BE2C (cell line): ENCODE data around the gene C1orf50.

Experiments
- DNase-seq: peaks from one replicate; pipeline ENCODE4 v3.0.0-alpha.2; 2020
- H3K27me3 ChIP-seq: fragments of 250-450 bp; sonication (Bioruptor Pico); 2 replicates; pipeline ENCODE4 v1.5.1; 2020; ENCODE audit warnings: mild to moderate bottlenecking
- H3K36me3 ChIP-seq: fragments of 250-450 bp; sonication (Bioruptor Pico); 2 replicates; pipeline ENCODE4 v1.5.1; 2020; ENCODE audit warnings: mild to moderate bottlenecking
- H3K4me1 ChIP-seq: fragments of 250-450 bp; sonication (Bioruptor Pico); 2 replicates; pipeline ENCODE4 v1.5.1; 2020
- H3K4me3 ChIP-seq: 2 replicates; pipeline ENCODE4 v1.5.1; 2011; ENCODE audit warnings: low read depth, low read length
- H3K9me3 ChIP-seq: fragments of 250-450 bp; sonication (Bioruptor Pico); 2 replicates; pipeline ENCODE4 v1.5.1; 2020
- CTCF ChIP-seq: IDR thresholded peaks from 2 replicates; pipeline ENCODE4 v1.5.1; 2012; ENCODE audit warnings: mild to moderate bottlenecking, low read depth, low read length

The C1orf50 gene

GRCh38 chr1:42738678-42739226 lies 28.3 kb upstream of the C1orf50 start:
- TF ChIP-seq CTCF = no peak
- DNase-seq = no peak
- Histone ChIP-seq H3K4me3 (no peak overlapping the region), H3K9me3 (no peaks in the 10 kb centered on the region), H3K27me3 (no peaks in the 10 kb centered on the region), H3K36me3 (no peaks in the 10 kb centered on the region), H3K4me1 (no peaks in the 10 kb centered on the region)

GRCh38 chr1:42739753-42740700 lies 27.0 kb upstream of the C1orf50 start, which contains the start of gene CLDN19:
TSS of gene CLDN19 (minus strand) at chr1:42740236. CDS start at chr1:42740063, 173 bp downstream.
- Histone ChIP-seq H3K27me3 (no peaks in the 10 kb centered on the region), H3K4me3 (no peak within 1 kb of the TSS), H3K4me1 (no peaks in the 10 kb centered on the region)

GRCh38 chr1:42740851-42741580 lies 26.0 kb upstream of the C1orf50 start:
- Histone ChIP-seq H3K27me3 (no peaks in the 10 kb centered on the region), H3K36me3 (no peaks in the 10 kb centered on the region), H3K4me1 (no peaks in the 10 kb centered on the region), H3K4me3 (no peak overlapping the region), H3K9me3 (no peaks in the 10 kb centered on the region)
- DNase-seq = no peak
- TF ChIP-seq CTCF = no peak

More at GRCh38 chr1:42739753-42740700, 27.0 kb upstream of the C1orf50 start, which contains the start of gene CLDN19:
- DNase-seq = no peak
- Histone ChIP-seq H3K36me3 (no peaks in the 10 kb centered on the region), H3K9me3 (no peaks in the 10 kb centered on the region)
- TF ChIP-seq CTCF = no peak

- Histone ChIP-seq H3K9me3 (no peaks in the 10 kb centered on the region), H3K4me1 (no peaks in the 10 kb centered on the region), H3K36me3 (peaks cover 1% of the 10 kb centered on the region; the same call in 1 of the 2 replicates), H3K4me3 (no peak overlapping the region), H3K27me3 (no peaks in the 10 kb centered on the region)
- TF ChIP-seq CTCF = no peak
- DNase-seq = no peak
These were observed 25.3 kb upstream of the C1orf50 start for GRCh38 chr1:42741706-42742105.

- no peaks in the 10 kb centered on the region for H3K9me3 ChIP-seq
- H3K4me1 ChIP-seq = no peaks in the 10 kb centered on the region
- no peak overlapping the region for H3K4me3 ChIP-seq
- no peak for TF ChIP-seq CTCF
- H3K36me3 ChIP-seq = peaks cover 4% of the 10 kb centered on the region; the same call in 1 of the 2 replicates
- H3K27me3 ChIP-seq = no peaks in the 10 kb centered on the region
- no peak for DNase-seq
These were observed 24.9 kb upstream of the C1orf50 start for GRCh38 chr1:42742141-42742540.
